H9 (cell line): ENCODE data around the gene TMEM17. TPM values are rescaled to one million over a fixed set of nuclear protein-coding genes. Genes with fewer than 3 reads are reported as not detected.

ENCODE experiments used
- DNase-seq: peaks from one replicate; pipeline ENCODE4 v3.0.0-alpha.2; 2017
- H2AFZ ChIP-seq: one replicate; pipeline ENCODE4 v1.6.1; 2013; ENCODE audit warnings: mild to moderate bottlenecking, low read length, control low read depth, moderate library complexity
- H2AK5ac ChIP-seq: 2 replicates; pipeline ENCODE4 v1.6.1; 2013; ENCODE audit warnings: low read length, control low read depth, mixed read lengths; ENCODE audit not compliant: insufficient read length
- H2BK120ac ChIP-seq: one replicate; pipeline ENCODE4 v1.6.1; 2013; ENCODE audit warnings: low read depth, mild to moderate bottlenecking, low read length, control low read depth, inconsistent platforms; ENCODE audit not compliant: poor library complexity, severe bottlenecking
- H2BK12ac ChIP-seq: 2 replicates; pipeline ENCODE4 v1.6.1; 2013; ENCODE audit warnings: low read length, control low read depth, mixed read lengths, low read depth; ENCODE audit not compliant: insufficient read length
- H2BK15ac ChIP-seq: 2 replicates; pipeline ENCODE4 v1.6.1; 2013; ENCODE audit warnings: low read depth, low read length, control low read depth
- H2BK20ac ChIP-seq: one replicate; pipeline ENCODE4 v1.6.1; 2013; ENCODE audit warnings: low read depth, mild to moderate bottlenecking, low read length, control low read depth, inconsistent platforms; ENCODE audit not compliant: poor library complexity, severe bottlenecking
- H2BK5ac ChIP-seq: 2 replicates; pipeline ENCODE4 v1.6.1; 2013; ENCODE audit warnings: low read length, control low read depth, mixed read lengths; ENCODE audit not compliant: insufficient read length
- H3K14ac ChIP-seq: 2 replicates; pipeline ENCODE4 v1.6.1; 2013; ENCODE audit warnings: low read length, control low read depth; ENCODE audit not compliant: insufficient read depth
- H3K18ac ChIP-seq: 2 replicates; pipeline ENCODE4 v1.6.1; 2013; ENCODE audit warnings: low read depth, mild to moderate bottlenecking, mixed read lengths, low read length, control low read depth; ENCODE audit not compliant: insufficient read length
- H3K23ac ChIP-seq: 2 replicates; pipeline ENCODE4 v1.6.1; 2013; ENCODE audit warnings: low read length, control low read depth, mixed read lengths, low read depth; ENCODE audit not compliant: insufficient read length
- H3K23me2 ChIP-seq: 2 replicates; pipeline ENCODE4 v1.6.1; 2013; ENCODE audit warnings: low read depth, mild to moderate bottlenecking, mixed read lengths, low read length, control low read depth; ENCODE audit not compliant: insufficient read length, poor library complexity, severe bottlenecking
- H3K27ac ChIP-seq: 2 replicates; pipeline ENCODE4 v1.5.1; 2013; ENCODE audit warnings: low read length, control low read depth, mixed read lengths, low read depth; ENCODE audit not compliant: insufficient read length
- H3K27me3 ChIP-seq: 2 replicates; pipeline ENCODE4 v1.6.1; 2013; ENCODE audit warnings: low read length, control low read depth, inconsistent platforms; ENCODE audit not compliant: insufficient read depth
- H3K4ac ChIP-seq: 2 replicates; pipeline ENCODE4 v1.6.1; 2013; ENCODE audit warnings: low read depth, mild to moderate bottlenecking, control low read depth, inconsistent platforms, low read length, moderate library complexity
- H3K4me1 ChIP-seq: 2 replicates; pipeline ENCODE4 v1.6.1; 2013; ENCODE audit warnings: low read length, control low read depth, inconsistent platforms; ENCODE audit not compliant: insufficient read depth
- H3K4me2 ChIP-seq: 2 replicates; pipeline ENCODE4 v1.6.1; 2013; ENCODE audit warnings: low read length, control low read depth, mixed read lengths; ENCODE audit not compliant: insufficient read length, insufficient read depth
- H3K56ac ChIP-seq: 2 replicates; pipeline ENCODE4 v1.6.1; 2013; ENCODE audit warnings: low read depth, mild to moderate bottlenecking, mixed read lengths, low read length, control low read depth; ENCODE audit not compliant: insufficient read length
- H3K79me1 ChIP-seq: 2 replicates; pipeline ENCODE4 v1.6.1; 2013; ENCODE audit warnings: low read depth, mild to moderate bottlenecking, moderate library complexity, low read length, control low read depth, inconsistent platforms; ENCODE audit not compliant: insufficient read depth, poor library complexity, severe bottlenecking
- H3K79me2 ChIP-seq: 2 replicates; pipeline ENCODE4 v1.6.1; 2013; ENCODE audit warnings: low read length, control low read depth, inconsistent platforms; ENCODE audit not compliant: insufficient read depth
- H3K9ac ChIP-seq: 2 replicates; pipeline ENCODE4 v1.6.1; 2013; ENCODE audit warnings: low read length, control low read depth, mixed read lengths; ENCODE audit not compliant: insufficient read length; ENCODE audit errors: extremely low read depth
- H3K9me3 ChIP-seq: one replicate; pipeline ENCODE4 v1.6.1; 2013; ENCODE audit warnings: low read depth, low read length, inconsistent platforms; ENCODE audit not compliant: control insufficient read depth
- H3T11ph ChIP-seq: one replicate; pipeline ENCODE4 v1.6.1; 2013; ENCODE audit warnings: mild to moderate bottlenecking, low read length, control low read depth, inconsistent platforms
- H4K20me1 ChIP-seq: one replicate; pipeline ENCODE4 v1.6.1; 2013; ENCODE audit not compliant: control insufficient read depth, insufficient read length, insufficient read depth
- H4K5ac ChIP-seq: 2 replicates; pipeline ENCODE4 v1.6.1; 2013; ENCODE audit warnings: low read depth, mild to moderate bottlenecking, mixed read lengths, low read length, control low read depth; ENCODE audit not compliant: insufficient read length
- H4K8ac ChIP-seq: replicated peaks from 2 replicates; pipeline ENCODE4 v1.6.1; 2013; ENCODE audit warnings: low read length, control low read depth, mixed read lengths, low read depth; ENCODE audit not compliant: insufficient read length
- H4K91ac ChIP-seq: 2 replicates; pipeline ENCODE4 v1.6.1; 2013; ENCODE audit warnings: low read depth, mild to moderate bottlenecking, moderate library complexity, mixed read lengths, low read length, control low read depth; ENCODE audit not compliant: insufficient read length
- H3K27ac Mint-ChIP-seq, 3 experiments: 2 replicates in 2 of 3; 3 replicates in 1 of 3; pipeline ENCODE4 v1.8.0; 2020 to 2021; ENCODE audit warnings: mixed read lengths in 3 of 3, mild to moderate bottlenecking in 1 of 3, moderate library complexity in 1 of 3
- H3K27me3 Mint-ChIP-seq: 2 replicates; pipeline ENCODE4 v1.8.0; 2021; ENCODE audit warnings: low read depth, mild to moderate bottlenecking, moderate library complexity, mixed read lengths
- H3K36me3 Mint-ChIP-seq, 3 experiments: 2 replicates in 2 of 3; 3 replicates in 1 of 3; pipeline ENCODE4 v1.8.0; 2020 to 2021; ENCODE audit warnings: low read depth in 3 of 3, mixed read lengths in 3 of 3; ENCODE audit not compliant: insufficient read depth in 1 of 3
- H3K4me1 Mint-ChIP-seq, 2 experiments: 2 replicates each; pipeline ENCODE4 v1.8.0; 2020; ENCODE audit warnings: mixed read lengths in 2 of 2
- H3K4me3 Mint-ChIP-seq, 2 experiments: 2 replicates in 1 of 2; 3 replicates in 1 of 2; pipeline ENCODE4 v1.8.0; 2020 to 2021; ENCODE audit warnings: mild to moderate bottlenecking in 2 of 2, mixed read lengths in 2 of 2, moderate library complexity in 1 of 2
- H3K9me3 Mint-ChIP-seq, 2 experiments: 2 replicates in 1 of 2; 3 replicates in 1 of 2; pipeline ENCODE4 v1.8.0; 2020; ENCODE audit warnings: mild to moderate bottlenecking in 2 of 2, mixed read lengths in 2 of 2, moderate library complexity in 1 of 2
- CTCF ChIP-seq: fragments of 200-600 bp; sonication (generic); conservative IDR thresholded peaks from 3 replicates; pipeline ENCODE4 v1.8.0; 2021; ENCODE audit warnings: antibody characterized with exemption, mild to moderate bottlenecking
- WGBS: extraction: QIAGEN DNeasy Blood & Tissue Kit; methylation state at CpG from one replicate; pipeline ENCODE4 v1.1.7; 2013; ENCODE audit warnings: missing lambda C conversion rate, low lambda C conversion rate, mixed read lengths; ENCODE audit not compliant: insufficient read length; ENCODE audit errors: extremely low coverage; 5-methylcytosine and 5-hydroxymethylcytosine counted together
- total RNA-seq: library from RNA; stranded (reverse); gene quantifications from 2 replicates; pipeline ENCODE4 v1.2.1, GENCODE V29; 2021

The TMEM17 gene
- total RNA-seq, 1 experiment from 2014 or later: 1.3 TPM

GRCh38 chr2:62450716-62451191, 55.2 kb downstream of the TMEM17 start:
- H3K36me3 Mint-ChIP-seq: no peaks in the 10 kb centered on the region
- no peaks in the 10 kb centered on the region for H3K79me1 ChIP-seq
- H4K91ac ChIP-seq: no peak overlapping the region
- no peaks in the 10 kb centered on the region for H4K20me1 ChIP-seq
- no peak overlapping the region for H3K23ac ChIP-seq
- no peak overlapping the region for H3K9ac ChIP-seq
- no peak overlapping the region for H3K56ac ChIP-seq
- H2BK15ac ChIP-seq: no peak overlapping the region
- no peak overlapping the region for H2BK12ac ChIP-seq
- H3K27me3 Mint-ChIP-seq: peaks cover 2% of the 10 kb centered on the region
- no peak overlapping the region for H3K18ac ChIP-seq
- no peak overlapping the region for H2AK5ac ChIP-seq
- H2BK20ac ChIP-seq: no peak overlapping the region
- no peak overlapping the region for H4K8ac ChIP-seq
- H3K9me3 ChIP-seq: no peaks in the 10 kb centered on the region
- H3K4me3 Mint-ChIP-seq: no peak overlapping the region
- H4K5ac ChIP-seq: no peak overlapping the region
- no peak overlapping the region for H3K27ac ChIP-seq
- DNase-seq: no peak
- no peak overlapping the region for H3K4ac ChIP-seq
- no peak overlapping the region; the same call in 1 of the 2 replicates for H3K14ac ChIP-seq
- H3K4me2 ChIP-seq: no peak overlapping the region
- H2AFZ ChIP-seq: no peak overlapping the region
- WGBS: no CpG with 5 or more reads among the region's 9 CpGs
- peaks cover 0 to 6% of the 10 kb centered on the region in 2 experiments; a peak in 2 of 4 replicates for H3K4me1 Mint-ChIP-seq
- no peaks in the 10 kb centered on the region; the same call in 1 of the 2 replicates for H3K79me2 ChIP-seq
- no peaks in the 10 kb centered on the region; a peak in 2 of 5 replicates for H3K9me3 Mint-ChIP-seq
- H2BK5ac ChIP-seq: no peak overlapping the region
- H3K23me2 ChIP-seq: no peaks in the 10 kb centered on the region
- TF ChIP-seq CTCF: no peak
- no peaks in the 10 kb centered on the region for H3K4me1 ChIP-seq
- H3K27me3 ChIP-seq: no peaks in the 10 kb centered on the region
- no peak overlapping the region for H3K27ac Mint-ChIP-seq
- no peak overlapping the region for H3T11ph ChIP-seq
- H2BK120ac ChIP-seq: no peak overlapping the region

Other genes with a start within 250 kb of the TMEM17 start
- gene EHBP1, start 199.5 kb upstream of the TMEM17 start, total RNA-seq: 32.4 and 35.6 TPM in 2 replicates